GM18951 (cell line): ENCODE results near the gene WDR64.
"Not testable (repeated sequence)": the region's sequence is repeated elsewhere in the genome, so short reads cannot be mapped to it uniquely, and the experiment has no call there.

Experiments used
- POLR2A ChIP-seq: IDR thresholded peaks from 4 replicates; pipeline ENCODE4 v1.6.1; 2011; ENCODE audit warnings: mild to moderate bottlenecking; ENCODE audit not compliant: insufficient read length, insufficient read depth; ENCODE audit errors: extremely low read depth
- in situ Hi-C: fragments of 300-500 bp; cut with MboI; formaldehyde crosslinking; loops from one replicate; pipeline ENCODE4 v1.12.0; 2022; ENCODE audit warnings: low sequenced_read_pairs, mixed read lengths, inconsistent platforms; ENCODE audit not compliant: unreplicated experiment

WDR64 gene

GRCh38 chr1:241772932-241773500 is 120.9 kb downstream of the WDR64 start:
- in situ Hi-C loops, result no loop called here
- TF ChIP-seq POLR2A, result no peak

GRCh38 chr1:241773991-241774390 is 121.9 kb downstream of the WDR64 start:
- in situ Hi-C loops, result no loop called here
- TF ChIP-seq POLR2A, result no peak

- TF ChIP-seq POLR2A, result no peak
- in situ Hi-C loops, result no loop called here
These were observed 122.9 kb downstream of the WDR64 start for GRCh38 chr1:241775021-241775420.

GRCh38 chr1:241776911-241777310 is 124.8 kb downstream of the WDR64 start:
- no peak for TF ChIP-seq POLR2A
- in situ Hi-C loops, result no loop called here

GRCh38 chr1:241778117-241778516 is 126.0 kb downstream of the WDR64 start:
- in situ Hi-C loops, result no loop called here
- no peak for TF ChIP-seq POLR2A

GRCh38 chr1:241779897-241780296 is 127.8 kb downstream of the WDR64 start:
- in situ Hi-C loops, result no loop called here
- no peak for TF ChIP-seq POLR2A

- in situ Hi-C loops, result no loop called here
- no peak for TF ChIP-seq POLR2A
These were observed 130.3 kb downstream of the WDR64 start for GRCh38 chr1:241782396-241782795.

- no peak for TF ChIP-seq POLR2A
- in situ Hi-C loops, result no loop called here
These were observed 135.6 kb downstream of the WDR64 start for GRCh38 chr1:241787691-241788090.

- TF ChIP-seq POLR2A, result no peak
- in situ Hi-C loops, result no loop called here
These were observed 137.0 kb downstream of the WDR64 start for GRCh38 chr1:241789061-241789460.

- no peak for TF ChIP-seq POLR2A
These were observed 147.3 kb downstream of the WDR64 start for GRCh38 chr1:241799416-241799815.

GRCh38 chr1:241800640-241801039 is 148.6 kb downstream of the WDR64 start:
- TF ChIP-seq POLR2A, result no peak
- in situ Hi-C loops, result no loop called here

More at GRCh38 chr1:241799416-241799815, 147.3 kb downstream of the WDR64 start:
- in situ Hi-C loops, result no loop called here

GRCh38 chr1:241802863-241803262 is 150.8 kb downstream of the WDR64 start:
- in situ Hi-C loops, result no loop called here
- no peak for TF ChIP-seq POLR2A

- in situ Hi-C loops, result not testable (repeated sequence)
These were observed 152.6 kb downstream of the WDR64 start for GRCh38 chr1:241804706-241805105.

GRCh38 chr1:241808265-241808664 is 156.2 kb downstream of the WDR64 start:
- no peak for TF ChIP-seq POLR2A
- in situ Hi-C loops, result no loop called here
